ENCODE results near the gene ZNF511.
A peak's percentile ranks its signal among the peaks of the same experiment; 100 is the strongest.

Gene ZNF511

GRCh38 chr10:133272964-133273420, 35.7 kb upstream of the ZNF511 start:
- Histone ChIP-seq H3K4me2 (ENCODE audit: low read length) (no peak overlapping the region), H3K4me3 (ENCODE audit: low read length) (no peak overlapping the region), H3K36me3 (ENCODE audit: control insufficient read depth, low read length) (no peaks in the 10 kb centered on the region), H3F3A (ENCODE audit: control insufficient read depth, insufficient read depth) (no peaks in the 10 kb centered on the region), H3K9me2 (replicated peaks; ENCODE audit: control insufficient read depth, low read length) (no peaks in the 10 kb centered on the region), H3K27me3 (ENCODE audit: control insufficient read depth, low read length) (peaks cover 9% of the 10 kb centered on the region), H3K79me2 (ENCODE audit: control insufficient read depth, low read length) (no peaks in the 10 kb centered on the region), H3K9me3 (ENCODE audit: control insufficient read depth, insufficient read depth, low read length) (no peaks in the 10 kb centered on the region), H3K27ac (ENCODE audit: low read depth, low read length) (no peak overlapping the region), H3K4me1 (ENCODE audit: control insufficient read depth, low read length) (peaks cover 28% of the 10 kb centered on the region), H4K20me1 (ENCODE audit: control insufficient read depth, insufficient read depth, low read depth, low read length) (no peaks in the 10 kb centered on the region)
- TF ChIP-seq, protein P1, sequence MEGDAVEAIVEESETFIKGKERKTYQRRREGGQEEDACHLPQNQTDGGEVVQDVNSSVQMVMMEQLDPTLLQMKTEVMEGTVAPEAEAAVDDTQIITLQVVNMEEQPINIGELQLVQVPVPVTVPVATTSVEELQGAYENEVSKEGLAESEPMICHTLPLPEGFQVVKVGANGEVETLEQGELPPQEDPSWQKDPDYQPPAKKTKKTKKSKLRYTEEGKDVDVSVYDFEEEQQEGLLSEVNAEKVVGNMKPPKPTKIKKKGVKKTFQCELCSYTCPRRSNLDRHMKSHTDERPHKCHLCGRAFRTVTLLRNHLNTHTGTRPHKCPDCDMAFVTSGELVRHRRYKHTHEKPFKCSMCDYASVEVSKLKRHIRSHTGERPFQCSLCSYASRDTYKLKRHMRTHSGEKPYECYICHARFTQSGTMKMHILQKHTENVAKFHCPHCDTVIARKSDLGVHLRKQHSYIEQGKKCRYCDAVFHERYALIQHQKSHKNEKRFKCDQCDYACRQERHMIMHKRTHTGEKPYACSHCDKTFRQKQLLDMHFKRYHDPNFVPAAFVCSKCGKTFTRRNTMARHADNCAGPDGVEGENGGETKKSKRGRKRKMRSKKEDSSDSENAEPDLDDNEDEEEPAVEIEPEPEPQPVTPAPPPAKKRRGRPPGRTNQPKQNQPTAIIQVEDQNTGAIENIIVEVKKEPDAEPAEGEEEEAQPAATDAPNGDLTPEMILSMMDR (IDR thresholded peaks at IDR 0.05; ENCODE audit: low read depth, low read length, poor library complexity, severe bottlenecking): no peak
- no peak for TF ChIP-seq EZH2phosphoT487 (IDR thresholded peaks at IDR 0.05; ENCODE audit: borderline replicate concordance, low read length)

DNA sequence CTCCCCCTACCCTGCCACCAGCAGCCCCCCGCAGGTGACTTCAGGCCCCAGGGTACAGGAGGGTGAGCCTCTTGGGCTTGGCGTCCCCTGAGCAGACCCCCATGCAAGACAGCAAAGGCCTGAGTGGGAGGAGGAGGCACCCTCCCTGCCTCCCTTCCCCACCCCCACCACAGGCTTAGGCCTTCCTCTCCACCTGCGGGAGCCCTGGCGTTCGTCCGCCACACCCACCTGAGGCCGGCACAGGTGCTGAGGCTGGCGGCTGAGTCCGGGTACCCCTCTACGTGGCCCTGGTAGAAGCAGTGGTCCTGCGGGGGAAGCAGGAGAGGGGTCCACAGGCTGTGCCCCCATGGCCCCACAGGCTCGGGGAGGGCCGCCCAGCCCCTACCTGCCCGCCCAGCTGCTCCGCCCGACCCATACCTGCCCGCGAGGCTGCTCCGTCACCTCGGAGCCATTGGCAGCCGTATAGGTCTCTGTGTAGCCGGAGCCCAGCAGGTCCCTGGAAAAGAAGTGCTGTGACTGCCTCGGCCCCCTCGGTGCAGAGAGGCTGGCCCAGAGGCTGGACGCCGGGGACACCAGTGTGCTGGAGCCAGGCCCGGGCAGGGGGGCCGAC, 35.1 kb upstream of the ZNF511 start:
- H3K4me1 ChIP-seq (ENCODE audit: control insufficient read depth, low read length): peaks cover 35% of the 10 kb centered on the region
- H3K36me3 ChIP-seq (ENCODE audit: control insufficient read depth, low read length): no peaks in the 10 kb centered on the region
- no peak overlapping the region for H3K27ac ChIP-seq (ENCODE audit: low read depth, low read length)
- H3K27me3 ChIP-seq (ENCODE audit: control insufficient read depth, low read length): peaks cover 9% of the 10 kb centered on the region
- H3K4me3 ChIP-seq (ENCODE audit: low read length): no peak overlapping the region
- TF ChIP-seq EZH2phosphoT487 (IDR thresholded peaks at IDR 0.05; ENCODE audit: borderline replicate concordance, low read length): no peak
- no peaks in the 10 kb centered on the region for H3K79me2 ChIP-seq (ENCODE audit: control insufficient read depth, low read length)
- no peaks in the 10 kb centered on the region for H3F3A ChIP-seq (ENCODE audit: control insufficient read depth, insufficient read depth)
- H3K9me3 ChIP-seq (ENCODE audit: control insufficient read depth, insufficient read depth, low read length): no peaks in the 10 kb centered on the region
- no peak overlapping the region for H3K4me2 ChIP-seq (ENCODE audit: low read length)
- no peaks in the 10 kb centered on the region for H4K20me1 ChIP-seq (ENCODE audit: control insufficient read depth, insufficient read depth, low read depth, low read length)
- H3K9me2 ChIP-seq (replicated peaks; ENCODE audit: control insufficient read depth, low read length): no peaks in the 10 kb centered on the region

- Histone ChIP-seq H3K27me3 (ENCODE audit: control insufficient read depth, low read length) (peaks cover 9% of the 10 kb centered on the region), H3K27ac (ENCODE audit: low read depth, low read length) (no peak overlapping the region), H3K4me1 (ENCODE audit: control insufficient read depth, low read length) (peaks cover 37% of the 10 kb centered on the region), H3K9me2 (replicated peaks; ENCODE audit: control insufficient read depth, low read length) (no peaks in the 10 kb centered on the region), H3K4me3 (ENCODE audit: low read length) (no peak overlapping the region), H3K79me2 (ENCODE audit: control insufficient read depth, low read length) (no peaks in the 10 kb centered on the region), H3K4me2 (ENCODE audit: low read length) (peak overlapping the region; percentile 51), H3F3A (ENCODE audit: control insufficient read depth, insufficient read depth) (no peaks in the 10 kb centered on the region), H4K20me1 (ENCODE audit: control insufficient read depth, insufficient read depth, low read depth, low read length) (no peaks in the 10 kb centered on the region), H3K9me3 (ENCODE audit: control insufficient read depth, insufficient read depth, low read length) (no peaks in the 10 kb centered on the region), H3K36me3 (ENCODE audit: control insufficient read depth, low read length) (no peaks in the 10 kb centered on the region)
- no peak for TF ChIP-seq EZH2phosphoT487 (IDR thresholded peaks at IDR 0.05; ENCODE audit: borderline replicate concordance, low read length)
- TF ChIP-seq, protein P1 (IDR thresholded peaks at IDR 0.05; ENCODE audit: low read depth, low read length, poor library complexity, severe bottlenecking): no peak
Measured at GRCh38 chr10:133274751-133275683, 33.7 kb upstream of the ZNF511 start.

DNA sequence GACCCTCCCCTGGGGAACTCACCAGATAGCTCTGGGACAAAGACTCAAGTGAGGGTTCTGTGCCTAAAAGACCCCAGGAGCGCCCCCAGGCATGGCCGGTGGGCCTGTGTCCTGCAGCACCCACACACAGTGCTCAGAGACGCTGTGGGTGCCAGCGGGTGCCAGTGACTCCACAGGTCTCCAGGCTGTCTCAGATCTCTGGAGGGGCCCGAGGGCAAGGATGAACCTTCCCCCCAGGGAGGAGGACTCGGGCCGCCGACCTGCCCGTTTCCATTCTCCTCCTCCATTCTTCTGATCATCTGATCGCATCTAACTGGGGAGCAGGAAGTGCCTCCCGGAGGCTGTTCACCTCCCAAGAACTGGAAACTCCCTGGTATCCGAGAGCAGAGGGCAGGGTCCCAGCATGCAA, 33.0 kb upstream of the ZNF511 start:
- no peaks in the 10 kb centered on the region for H3K9me2 ChIP-seq (replicated peaks; ENCODE audit: control insufficient read depth, low read length)
- H3K4me1 ChIP-seq (ENCODE audit: control insufficient read depth, low read length): peaks cover 37% of the 10 kb centered on the region
- no peaks in the 10 kb centered on the region for H3K36me3 ChIP-seq (ENCODE audit: control insufficient read depth, low read length)
- no peaks in the 10 kb centered on the region for H3K79me2 ChIP-seq (ENCODE audit: control insufficient read depth, low read length)
- H4K20me1 ChIP-seq (ENCODE audit: control insufficient read depth, insufficient read depth, low read depth, low read length): no peaks in the 10 kb centered on the region
- H3K27ac ChIP-seq (ENCODE audit: low read depth, low read length): no peak overlapping the region
- H3K4me2 ChIP-seq (ENCODE audit: low read length): peak overlapping the region; percentile 51
- peaks cover 9% of the 10 kb centered on the region for H3K27me3 ChIP-seq (ENCODE audit: control insufficient read depth, low read length)
- no peaks in the 10 kb centered on the region for H3F3A ChIP-seq (ENCODE audit: control insufficient read depth, insufficient read depth)
- no peak overlapping the region for H3K4me3 ChIP-seq (ENCODE audit: low read length)
- H3K9me3 ChIP-seq (ENCODE audit: control insufficient read depth, insufficient read depth, low read length): no peaks in the 10 kb centered on the region
- no peak for TF ChIP-seq EZH2phosphoT487 (IDR thresholded peaks at IDR 0.05; ENCODE audit: borderline replicate concordance, low read length)
- TF ChIP-seq, protein P1 (IDR thresholded peaks at IDR 0.05; ENCODE audit: low read depth, low read length, poor library complexity, severe bottlenecking): peak; percentile 60

Measured in DOHH2 (cell line).